ENCODE results near the gene GDE1. TPM values are rescaled to one million over a fixed set of nuclear protein-coding genes. Genes with fewer than 3 reads are reported as not detected.
A peak's percentile ranks its signal among the peaks of the same experiment; 100 is the strongest.

Gene GDE1
- total RNA-seq, 2 donors from 2014 or later, result 49.9 to 56.5 TPM

DNA sequence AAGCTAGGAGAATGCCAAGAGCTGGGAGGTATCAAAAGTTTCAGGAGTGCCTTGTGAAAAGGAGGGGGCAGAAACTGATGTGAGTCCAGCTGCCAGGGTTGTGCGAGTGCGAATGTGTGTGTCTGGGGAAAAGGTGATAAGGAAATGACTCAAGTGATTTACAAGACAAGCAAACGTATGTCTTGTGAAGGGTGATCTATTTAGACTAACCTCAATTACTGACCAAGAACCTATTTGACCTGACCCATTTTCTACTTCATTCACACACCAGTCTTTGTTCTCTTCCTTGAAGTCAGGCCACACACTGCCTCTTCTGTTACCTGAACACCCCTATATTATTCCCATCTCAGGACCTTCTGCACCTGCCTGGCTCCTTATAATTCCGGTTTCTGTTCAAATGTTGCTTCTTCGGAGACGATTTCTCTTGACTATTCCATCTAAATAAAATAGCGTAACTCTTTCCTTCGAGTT is 1.0 kb downstream of the GDE1 start:
- H3K4me1 Mint-ChIP-seq, result peaks cover 35% of the 10 kb centered on the region
- WGBS, 2 experiments (ENCODE audit: insufficient coverage in 1 of 2, insufficient read length in 1 of 2), result 24 to 37% methylated on average over 6 to 8 of the region's 8 CpGs

DNA sequence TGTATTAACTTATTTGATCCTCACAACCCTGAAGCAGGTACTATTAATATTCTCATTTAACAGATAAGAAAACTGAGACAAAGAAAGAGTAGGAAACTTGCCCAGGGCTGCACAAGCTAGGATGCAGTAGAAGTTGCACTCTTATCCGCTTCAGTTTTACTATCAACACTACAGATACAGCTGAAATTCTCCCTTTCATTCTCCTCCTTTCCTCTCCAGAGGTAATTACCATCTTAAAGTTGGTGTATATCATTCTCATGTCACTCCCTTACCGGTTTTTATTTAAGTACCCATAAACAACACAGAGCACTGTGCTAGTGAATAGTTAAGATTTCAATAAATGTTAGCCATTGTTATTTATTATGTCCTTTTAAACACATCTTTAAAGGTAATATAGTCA is 3.5 kb downstream of the GDE1 start:
- Histone ChIP-seq H3K27ac (ENCODE audit: low read depth, low read length) (no peak overlapping the region), H3K4me1 (ENCODE audit: control insufficient read depth, insufficient read depth, low read length) (no peaks in the 10 kb centered on the region), H3K36me3 (ENCODE audit: control insufficient read depth, insufficient read depth, low read length) (peaks cover 47% of the 10 kb centered on the region), H3K9me3 (ENCODE audit: control insufficient read depth, low read length) (no peaks in the 10 kb centered on the region), H3K27me3 (ENCODE audit: control insufficient read depth, insufficient read depth, low read length, poor library complexity, severe bottlenecking) (no peaks in the 10 kb centered on the region), H3K4me3 (ENCODE audit: low read length) (no peak overlapping the region), H3K9ac (ENCODE audit: extremely low read depth, low read length, poor library complexity, severe bottlenecking) (no peak overlapping the region)
- no peak overlapping the region for H3K27ac Mint-ChIP-seq
- H3K36me3 Mint-ChIP-seq (ENCODE audit: low read depth), result peaks cover 36% of the 10 kb centered on the region
- no peak overlapping the region for H3K4me3 Mint-ChIP-seq
- H3K9me3 Mint-ChIP-seq, result no peaks in the 10 kb centered on the region
- peaks cover 23% of the 10 kb centered on the region for H3K4me1 Mint-ChIP-seq
- TF ChIP-seq, protein P1, sequence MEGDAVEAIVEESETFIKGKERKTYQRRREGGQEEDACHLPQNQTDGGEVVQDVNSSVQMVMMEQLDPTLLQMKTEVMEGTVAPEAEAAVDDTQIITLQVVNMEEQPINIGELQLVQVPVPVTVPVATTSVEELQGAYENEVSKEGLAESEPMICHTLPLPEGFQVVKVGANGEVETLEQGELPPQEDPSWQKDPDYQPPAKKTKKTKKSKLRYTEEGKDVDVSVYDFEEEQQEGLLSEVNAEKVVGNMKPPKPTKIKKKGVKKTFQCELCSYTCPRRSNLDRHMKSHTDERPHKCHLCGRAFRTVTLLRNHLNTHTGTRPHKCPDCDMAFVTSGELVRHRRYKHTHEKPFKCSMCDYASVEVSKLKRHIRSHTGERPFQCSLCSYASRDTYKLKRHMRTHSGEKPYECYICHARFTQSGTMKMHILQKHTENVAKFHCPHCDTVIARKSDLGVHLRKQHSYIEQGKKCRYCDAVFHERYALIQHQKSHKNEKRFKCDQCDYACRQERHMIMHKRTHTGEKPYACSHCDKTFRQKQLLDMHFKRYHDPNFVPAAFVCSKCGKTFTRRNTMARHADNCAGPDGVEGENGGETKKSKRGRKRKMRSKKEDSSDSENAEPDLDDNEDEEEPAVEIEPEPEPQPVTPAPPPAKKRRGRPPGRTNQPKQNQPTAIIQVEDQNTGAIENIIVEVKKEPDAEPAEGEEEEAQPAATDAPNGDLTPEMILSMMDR (conservative IDR thresholded peaks at IDR 0.05), result no peak
- DNase-seq, result no peak
- H3K27me3 Mint-ChIP-seq (ENCODE audit: insufficient read depth), result no peaks in the 10 kb centered on the region
- 88 to 100% methylated on average over 1 of the region's 2 CpGs for WGBS, 2 experiments (ENCODE audit: insufficient coverage in 1 of 2, insufficient read length in 1 of 2)

More for the DNA sequence above, 1.0 kb downstream of the GDE1 start:
- Histone ChIP-seq H3K4me1 (ENCODE audit: control insufficient read depth, insufficient read depth, low read length) (no peaks in the 10 kb centered on the region), H3K9me3 (ENCODE audit: control insufficient read depth, low read length) (no peaks in the 10 kb centered on the region), H3K27ac (ENCODE audit: low read depth, low read length) (no peak overlapping the region), H3K4me3 (ENCODE audit: low read length) (peak overlapping the region; percentile 93), H3K9ac (ENCODE audit: extremely low read depth, low read length, poor library complexity, severe bottlenecking) (peak overlapping the region; percentile 65), H3K36me3 (ENCODE audit: control insufficient read depth, insufficient read depth, low read length) (peaks cover 24% of the 10 kb centered on the region), H3K27me3 (ENCODE audit: control insufficient read depth, insufficient read depth, low read length, poor library complexity, severe bottlenecking) (no peaks in the 10 kb centered on the region)
- Mint-ChIP-seq H3K27ac (peak overlapping the region; percentile 93), H3K4me3 (peak overlapping the region; percentile 84), H3K36me3 (ENCODE audit: low read depth) (peaks cover 19% of the 10 kb centered on the region), H3K27me3 (ENCODE audit: insufficient read depth) (no peaks in the 10 kb centered on the region), H3K9me3 (no peaks in the 10 kb centered on the region)
- no peak for DNase-seq
- TF ChIP-seq, protein P1 (conservative IDR thresholded peaks at IDR 0.05), result no peak

DNA sequence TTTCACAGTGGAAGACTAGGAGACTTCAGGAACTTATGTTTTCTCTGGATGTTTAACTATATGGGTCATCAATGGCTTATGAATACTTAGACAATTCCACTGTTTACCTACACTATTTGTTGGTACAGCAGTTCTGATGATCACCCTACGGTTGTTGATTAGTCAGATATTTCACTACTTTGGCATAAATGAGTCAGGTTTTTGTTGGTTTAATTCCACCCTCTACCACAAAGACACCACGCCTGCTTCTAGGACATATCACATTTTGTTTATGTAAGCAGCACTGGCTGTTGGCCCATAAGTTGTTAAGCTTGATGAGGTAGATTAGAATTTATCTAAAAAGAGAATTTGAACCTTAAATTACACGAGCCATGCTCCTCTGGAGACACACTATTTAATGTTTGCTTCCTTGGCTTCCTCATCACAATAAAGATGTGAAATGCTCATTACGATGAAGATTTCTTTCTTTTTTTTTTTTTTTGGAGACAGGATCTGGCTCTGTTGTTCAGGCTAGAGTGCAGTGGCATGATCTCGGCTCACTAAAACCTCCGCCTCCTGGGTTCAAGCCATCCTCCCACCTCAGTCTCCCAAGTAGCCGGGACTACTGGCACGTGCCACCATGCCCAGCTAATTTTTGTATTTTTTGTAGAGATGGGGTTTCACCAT is 4.3 kb downstream of the GDE1 start:
- no peak overlapping the region for H3K4me3 Mint-ChIP-seq
- Histone ChIP-seq H3K9me3 (ENCODE audit: control insufficient read depth, low read length) (no peaks in the 10 kb centered on the region), H3K9ac (ENCODE audit: extremely low read depth, low read length, poor library complexity, severe bottlenecking) (no peak overlapping the region), H3K36me3 (ENCODE audit: control insufficient read depth, insufficient read depth, low read length) (peaks cover 55% of the 10 kb centered on the region), H3K4me1 (ENCODE audit: control insufficient read depth, insufficient read depth, low read length) (no peaks in the 10 kb centered on the region), H3K27ac (ENCODE audit: low read depth, low read length) (no peak overlapping the region), H3K27me3 (ENCODE audit: control insufficient read depth, insufficient read depth, low read length, poor library complexity, severe bottlenecking) (no peaks in the 10 kb centered on the region), H3K4me3 (ENCODE audit: low read length) (no peak overlapping the region)
- TF ChIP-seq, protein P1 (conservative IDR thresholded peaks at IDR 0.05), result no peak
- WGBS, 2 experiments (ENCODE audit: insufficient coverage in 1 of 2, insufficient read length in 1 of 2), result 94 to 100% methylated on average over 2 to 8 of the region's 8 CpGs
- peaks cover 2% of the 10 kb centered on the region for H3K9me3 Mint-ChIP-seq
- H3K27ac Mint-ChIP-seq, result no peak overlapping the region
- DNase-seq, result no peak
- peaks cover 44% of the 10 kb centered on the region for H3K36me3 Mint-ChIP-seq (ENCODE audit: low read depth)
- H3K27me3 Mint-ChIP-seq (ENCODE audit: insufficient read depth), result no peaks in the 10 kb centered on the region
- peaks cover 16% of the 10 kb centered on the region for H3K4me1 Mint-ChIP-seq
